Measurements from ENCODE around the gene TMEM208. TPM values are rescaled to one million over a fixed set of nuclear protein-coding genes. Genes with fewer than 3 reads are reported as not detected.

TMEM208 gene
- total and polyA plus RNA-seq, 2 of the 13 experiments (the other 11 are each of a cell fraction or from before 2014, with no cell fraction given) = 58.8 to 72.9 TPM

- no peak for TF ChIP-seq HOXA7 (CRISPR knock-in tag; IDR thresholded peaks at IDR 0.05)
- TF ChIP-seq ZNF263 (CRISPR knock-in tag; IDR thresholded peaks at IDR 0.05) = no peak
- no peak for TF ChIP-seq ZNF10 (CRISPR knock-in tag; IDR thresholded peaks at IDR 0.05; ENCODE audit: borderline replicate concordance, low read depth)
- no peak for TF ChIP-seq FOXM1 (CRISPR knock-in tag; IDR thresholded peaks at IDR 0.05)
Measured at GRCh38 chr16:67187175-67187890, 39.6 kb upstream of the TMEM208 start (continued).

- FAIRE-seq (no peak), DNase-seq (ENCODE audit: low spot score) (no peak), ATAC-seq (no peak)
- WGBS (ENCODE audit: low lambda C conversion rate) = 19% methylated on average over 3 of the region's 4 CpGs
- no TSS peak for BruUV-seq (replicated peaks)
- peaks cover 56% of the 10 kb centered on the region for H3K4me1 ChIP-seq (ENCODE audit: insufficient read depth, low read length)
- in situ Hi-C loops (cut with HindIII; ENCODE audit: extremely low pct_ligation_motif_present, low pct_unique_long_range_greater_than_20kb) = loop anchor here (5.0 kb wide), 1 partner anchor 211 kb away; no protein-coding TSS in a partner anchor
- peaks cover 7 to 16% of the 10 kb centered on the region in 2 experiments; a peak in 2 of 5 replicates for H3K27me3 ChIP-seq (ENCODE audit: control insufficient read depth in 1 of 2, insufficient read depth in 2 of 2, low read length in 2 of 2)
- no peak overlapping the region for H3K4me2 ChIP-seq (ENCODE audit: low read depth, low read length)
- ChIA-PET POLR2A (no interaction called here), CTCF (ENCODE audit: low intra/inter-chr PET ratio, low total read pairs) (no interaction called here)
- H3K27ac ChIP-seq (ENCODE audit: extremely low read length, insufficient read depth, low read length) = no peak overlapping the region
- TF ChIP-seq ZNF574 (CRISPR knock-in tag; IDR thresholded peaks at IDR 0.05) = no peak
- TF ChIP-seq EEA1 (CRISPR knock-in tag; IDR thresholded peaks at IDR 0.05; ENCODE audit: borderline replicate concordance) = no peak
- TF ChIP-seq ZNF512 (CRISPR knock-in tag; IDR thresholded peaks at IDR 0.05) = no peak
- no peak for TF ChIP-seq ZBTB38 (CRISPR knock-in tag; IDR thresholded peaks at IDR 0.05)
- no peak for TF ChIP-seq ZNF687 (CRISPR knock-in tag; IDR thresholded peaks at IDR 0.05)
- TF ChIP-seq DRAP1 (CRISPR knock-in tag; IDR thresholded peaks at IDR 0.05) = no peak
- no peak for TF ChIP-seq NPAS2 (CRISPR knock-in tag; IDR thresholded peaks at IDR 0.05; ENCODE audit: borderline replicate concordance)
- no peak overlapping the region for H3K4me3 ChIP-seq (replicated peaks in 1 of 3; ENCODE audit: insufficient read depth in 1 of 3, low read depth in 2 of 3, low read length in 3 of 3)
- no peak overlapping the region for H2AFZ ChIP-seq (ENCODE audit: low read length)
- no peak overlapping the region for H3K9ac ChIP-seq (ENCODE audit: insufficient read depth, low read depth, low read length)
- intact Hi-C loops (cut with micrococcal nuclease; ENCODE audit: unreplicated experiment) = loop anchor here (5.0 kb wide), 1 partner anchor 39 kb away; the partner anchor contains the start of gene TMEM208
- H3K79me2 ChIP-seq (ENCODE audit: insufficient read depth, low read length) = peaks cover 13% of the 10 kb centered on the region
- H3K9me3 ChIP-seq (ENCODE audit: low read length) = no peaks in the 10 kb centered on the region
- H3K36me3 ChIP-seq (replicated peaks in 1 of 2; ENCODE audit: control insufficient read depth in 1 of 2, insufficient read depth in 2 of 2, low read length in 2 of 2) = no peaks in the 10 kb centered on the region
- H4K20me1 ChIP-seq (ENCODE audit: insufficient read depth, low read length) = no peaks in the 10 kb centered on the region; the same call in 1 of the 2 replicates
Measured at GRCh38 chr16:67188323-67188722, 38.6 kb upstream of the TMEM208 start.

All from HepG2 (cell line).